Measurements from ENCODE around the gene TEX10. TPM values are rescaled to one million over a fixed set of nuclear protein-coding genes. Genes with fewer than 3 reads are reported as not detected.

TEX10 gene
- total and polyA plus RNA-seq, 9 of the 15 experiments (the other 6 are each of a cell fraction or from before 2014, with no cell fraction given), result 27.8 to 60.0 (median 47.9) TPM

DNA sequence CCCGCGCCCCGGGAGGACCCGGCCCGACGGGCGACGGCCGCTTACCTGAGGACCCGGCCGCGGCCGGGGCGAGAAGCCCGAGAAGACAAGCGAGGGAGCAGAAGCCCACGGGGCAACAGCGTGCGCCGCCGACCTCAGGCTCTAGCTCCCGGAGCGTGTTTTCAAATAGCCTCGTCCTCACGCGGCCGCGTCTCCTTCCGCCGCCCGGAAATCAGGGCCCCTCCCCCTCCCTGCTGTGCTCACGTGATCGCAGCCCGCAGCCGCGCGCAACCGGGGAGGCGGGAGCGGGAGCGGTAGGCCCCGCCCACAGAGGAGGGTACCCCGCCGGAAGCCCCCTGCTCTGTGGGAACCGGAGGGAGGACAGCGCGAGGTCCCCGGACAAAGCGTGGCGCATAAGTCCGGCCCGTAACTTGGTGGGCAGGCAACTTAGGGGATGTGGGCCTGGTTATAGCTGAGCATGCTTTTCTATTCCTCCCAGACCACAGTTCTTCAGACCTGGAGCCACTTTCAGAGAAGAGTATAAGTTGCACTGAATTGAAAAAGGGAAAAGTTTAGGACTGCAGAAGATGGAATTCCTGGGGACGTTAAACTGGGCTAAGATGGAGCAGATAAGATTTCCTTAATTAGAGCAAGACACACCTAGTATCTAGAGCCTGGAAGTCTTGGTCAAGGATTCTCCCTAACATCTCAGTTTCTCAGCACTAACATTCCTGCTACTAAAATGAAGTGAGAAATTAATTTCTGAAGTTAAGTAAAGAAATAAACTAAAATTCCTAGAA lies at the start of gene TEX10 (continued):
- TF ChIP-seq, protein P1, sequence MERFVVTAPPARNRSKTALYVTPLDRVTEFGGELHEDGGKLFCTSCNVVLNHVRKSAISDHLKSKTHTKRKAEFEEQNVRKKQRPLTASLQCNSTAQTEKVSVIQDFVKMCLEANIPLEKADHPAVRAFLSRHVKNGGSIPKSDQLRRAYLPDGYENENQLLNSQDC (CRISPR knock-in tag; IDR thresholded peaks at IDR 0.05), result no peak
- TF ChIP-seq, protein P2, sequence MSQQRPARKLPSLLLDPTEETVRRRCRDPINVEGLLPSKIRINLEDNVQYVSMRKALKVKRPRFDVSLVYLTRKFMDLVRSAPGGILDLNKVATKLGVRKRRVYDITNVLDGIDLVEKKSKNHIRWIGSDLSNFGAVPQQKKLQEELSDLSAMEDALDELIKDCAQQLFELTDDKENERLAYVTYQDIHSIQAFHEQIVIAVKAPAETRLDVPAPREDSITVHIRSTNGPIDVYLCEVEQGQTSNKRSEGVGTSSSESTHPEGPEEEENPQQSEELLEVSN (IDR thresholded peaks at IDR 0.05; ENCODE audit: borderline replicate concordance in 1 of 2, extremely low read depth in 1 of 2, insufficient read depth in 1 of 2, insufficient read length in 1 of 2, low read depth in 1 of 2, low read length in 1 of 2, poor library complexity in 1 of 2, severe bottlenecking in 1 of 2), result peak; percentile 95 to 99
- peak; percentile 87; the same call in 1 of the 2 replicates for TF ChIP-seq FOXP1 (CRISPR knock-in tag; IDR thresholded peaks at IDR 0.05)
- TF ChIP-seq, protein P3, sequence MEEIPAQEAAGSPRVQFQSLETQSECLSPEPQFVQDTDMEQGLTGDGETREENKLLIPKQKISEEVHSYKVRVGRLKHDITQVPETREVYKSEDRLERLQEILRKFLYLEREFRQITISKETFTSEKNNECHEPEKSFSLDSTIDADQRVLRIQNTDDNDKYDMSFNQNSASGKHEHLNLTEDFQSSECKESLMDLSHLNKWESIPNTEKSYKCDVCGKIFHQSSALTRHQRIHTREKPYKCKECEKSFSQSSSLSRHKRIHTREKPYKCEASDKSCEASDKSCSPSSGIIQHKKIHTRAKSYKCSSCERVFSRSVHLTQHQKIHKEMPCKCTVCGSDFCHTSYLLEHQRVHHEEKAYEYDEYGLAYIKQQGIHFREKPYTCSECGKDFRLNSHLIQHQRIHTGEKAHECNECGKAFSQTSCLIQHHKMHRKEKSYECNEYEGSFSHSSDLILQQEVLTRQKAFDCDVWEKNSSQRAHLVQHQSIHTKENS (CRISPR knock-in tag; IDR thresholded peaks at IDR 0.05), result no peak
- no peak for TF ChIP-seq PYGO2 (tag; IDR thresholded peaks at IDR 0.05)
- TF ChIP-seq DDX20 (tag; IDR thresholded peaks at IDR 0.05; ENCODE audit: low read depth), result no peak
- no peak for TF ChIP-seq SMARCC2 (IDR thresholded peaks at IDR 0.05; ENCODE audit: low read depth)
- 0 out of 2 replicates have a peak, but pooled peaks have one; percentile 31 for TF ChIP-seq PTBP1 (IDR thresholded peaks at IDR 0.05; ENCODE audit: low read depth, low read length)
- TF ChIP-seq ZNF384 (IDR thresholded peaks at IDR 0.05; ENCODE audit: low read depth, low read length), result no peak
- TF ChIP-seq, protein P4, sequence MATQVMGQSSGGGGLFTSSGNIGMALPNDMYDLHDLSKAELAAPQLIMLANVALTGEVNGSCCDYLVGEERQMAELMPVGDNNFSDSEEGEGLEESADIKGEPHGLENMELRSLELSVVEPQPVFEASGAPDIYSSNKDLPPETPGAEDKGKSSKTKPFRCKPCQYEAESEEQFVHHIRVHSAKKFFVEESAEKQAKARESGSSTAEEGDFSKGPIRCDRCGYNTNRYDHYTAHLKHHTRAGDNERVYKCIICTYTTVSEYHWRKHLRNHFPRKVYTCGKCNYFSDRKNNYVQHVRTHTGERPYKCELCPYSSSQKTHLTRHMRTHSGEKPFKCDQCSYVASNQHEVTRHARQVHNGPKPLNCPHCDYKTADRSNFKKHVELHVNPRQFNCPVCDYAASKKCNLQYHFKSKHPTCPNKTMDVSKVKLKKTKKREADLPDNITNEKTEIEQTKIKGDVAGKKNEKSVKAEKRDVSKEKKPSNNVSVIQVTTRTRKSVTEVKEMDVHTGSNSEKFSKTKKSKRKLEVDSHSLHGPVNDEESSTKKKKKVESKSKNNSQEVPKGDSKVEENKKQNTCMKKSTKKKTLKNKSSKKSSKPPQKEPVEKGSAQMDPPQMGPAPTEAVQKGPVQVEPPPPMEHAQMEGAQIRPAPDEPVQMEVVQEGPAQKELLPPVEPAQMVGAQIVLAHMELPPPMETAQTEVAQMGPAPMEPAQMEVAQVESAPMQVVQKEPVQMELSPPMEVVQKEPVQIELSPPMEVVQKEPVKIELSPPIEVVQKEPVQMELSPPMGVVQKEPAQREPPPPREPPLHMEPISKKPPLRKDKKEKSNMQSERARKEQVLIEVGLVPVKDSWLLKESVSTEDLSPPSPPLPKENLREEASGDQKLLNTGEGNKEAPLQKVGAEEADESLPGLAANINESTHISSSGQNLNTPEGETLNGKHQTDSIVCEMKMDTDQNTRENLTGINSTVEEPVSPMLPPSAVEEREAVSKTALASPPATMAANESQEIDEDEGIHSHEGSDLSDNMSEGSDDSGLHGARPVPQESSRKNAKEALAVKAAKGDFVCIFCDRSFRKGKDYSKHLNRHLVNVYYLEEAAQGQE (IDR thresholded peaks at IDR 0.05; ENCODE audit: borderline replicate concordance), result peak; percentile 81
- TF ChIP-seq, protein P4 (CRISPR knock-in tag; IDR thresholded peaks at IDR 0.05; ENCODE audit: low read depth), result no peak
- no peak for TF ChIP-seq NFIX (CRISPR knock-in tag; IDR thresholded peaks at IDR 0.05; ENCODE audit: low read depth)
- peak; percentile 67 for TF ChIP-seq CHD2 (IDR thresholded peaks at IDR 0.05; ENCODE audit: low read depth, low read length)
- TF ChIP-seq FOXJ2 (tag; IDR thresholded peaks at IDR 0.05), result no peak
- TF ChIP-seq ZNF75A (CRISPR knock-in tag; IDR thresholded peaks at IDR 0.05), result no peak
- no peak for TF ChIP-seq ZC3H4 (CRISPR knock-in tag; IDR thresholded peaks at IDR 0.05; ENCODE audit: borderline replicate concordance)
- TF ChIP-seq GATAD2A (IDR thresholded peaks at IDR 0.05), result peak; percentile 66; the same call in 1 of the 2 replicates
